Ishikawa (cell line): Measurements from ENCODE around the gene ARHGEF1.

ENCODE experiments used
- CEBPB ChIP-seq: IDR thresholded peaks from 2 replicates; pipeline ENCODE4 v1.6.1; 2012
- CREB1 ChIP-seq: IDR thresholded peaks from 2 replicates; pipeline ENCODE4 v1.6.1; 2012; ENCODE audit warnings: low read depth
- EGR1 ChIP-seq: IDR thresholded peaks from 2 replicates; pipeline ENCODE4 v1.6.1; 2012
- EP300 ChIP-seq: IDR thresholded peaks from 2 replicates; pipeline ENCODE4 v1.6.1; 2012; ENCODE audit warnings: borderline replicate concordance
- FOXM1 ChIP-seq: IDR thresholded peaks from 2 replicates; pipeline ENCODE4 v1.6.1; 2012; ENCODE audit warnings: low read depth, borderline replicate concordance
- NFIC ChIP-seq: IDR thresholded peaks from 2 replicates; pipeline ENCODE4 v1.6.1; 2012
- RAD21 ChIP-seq: IDR thresholded peaks from 2 replicates; pipeline ENCODE4 v1.6.1; 2012; ENCODE audit warnings: low read depth
- REST ChIP-seq: IDR thresholded peaks from 2 replicates; pipeline ENCODE4 v1.6.1; 2012; ENCODE audit warnings: low read depth, mild to moderate bottlenecking
- TAF1 ChIP-seq: IDR thresholded peaks from 2 replicates; pipeline ENCODE4 v1.6.1; 2012; ENCODE audit warnings: low read depth, mild to moderate bottlenecking
- TCF12 ChIP-seq: IDR thresholded peaks from 2 replicates; pipeline ENCODE4 v1.6.1; 2012; ENCODE audit warnings: low read depth
- TEAD4 ChIP-seq: IDR thresholded peaks from 2 replicates; pipeline ENCODE4 v1.6.1; 2012
- YY1 ChIP-seq: IDR thresholded peaks from 2 replicates; pipeline ENCODE4 v1.6.1; 2012; ENCODE audit warnings: low read depth
- ZBTB7A ChIP-seq: IDR thresholded peaks from 2 replicates; pipeline ENCODE4 v1.6.1; 2012; ENCODE audit warnings: low read depth
- TF ChIP-seq, protein P1 (sequence below): IDR thresholded peaks from 2 replicates; pipeline ENCODE4 v1.6.1; 2012
- TF ChIP-seq, protein P2 (sequence below): IDR thresholded peaks from 2 replicates; pipeline ENCODE4 v1.6.1; 2012

Gene ARHGEF1

DNA sequence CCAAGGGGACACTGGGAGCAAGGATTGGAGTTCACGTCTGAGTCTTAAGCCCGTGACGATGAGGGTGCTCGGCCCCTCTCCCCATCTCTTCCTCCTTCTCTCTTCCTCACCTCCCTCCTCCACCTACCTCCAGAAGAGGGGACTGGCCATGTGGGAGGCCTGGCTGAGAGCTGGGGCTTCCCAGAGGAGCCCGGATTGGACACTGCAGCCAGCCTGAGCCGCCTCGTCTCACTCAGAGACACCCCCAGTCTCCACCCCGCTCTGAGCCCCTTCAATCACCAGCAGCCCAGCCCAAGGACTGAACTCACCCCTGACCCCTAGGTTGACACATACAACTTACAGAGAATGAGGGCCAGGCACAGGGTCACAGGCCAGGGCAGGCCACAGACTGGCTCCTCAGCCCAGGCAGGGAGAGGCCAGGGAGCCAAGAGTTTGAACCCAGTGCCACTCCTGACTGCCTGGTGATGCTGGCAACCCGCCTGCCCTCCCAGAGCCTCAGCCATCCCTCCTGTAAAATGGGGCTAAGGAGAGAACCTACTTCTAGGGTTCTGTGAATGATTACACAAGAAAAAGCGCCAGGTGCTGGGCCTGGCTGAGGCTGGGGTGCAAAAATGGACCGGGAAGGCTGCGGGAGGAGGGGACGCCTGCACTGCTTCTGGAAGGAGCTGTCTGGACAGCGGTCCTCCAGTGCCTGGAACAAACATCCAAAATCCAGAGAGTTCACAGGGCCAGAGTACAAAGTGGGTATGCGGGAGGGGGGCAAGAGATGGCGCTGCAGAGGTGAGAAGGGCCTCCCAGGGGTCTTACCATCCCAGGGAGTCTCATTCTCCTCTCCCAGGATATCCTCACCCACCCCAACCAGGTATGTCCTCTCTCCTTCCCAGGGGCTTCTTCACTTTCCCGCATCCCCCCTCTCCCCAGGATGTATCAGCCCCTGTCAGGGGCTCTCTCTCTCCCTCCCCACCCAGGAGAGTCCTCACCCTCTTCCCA is 4.8 kb upstream of the ARHGEF1 start:
- TF ChIP-seq EP300, result no peak
- TF ChIP-seq REST, result no peak
- TF ChIP-seq YY1, result no peak
- TF ChIP-seq FOXM1, result no peak
- TF ChIP-seq ZBTB7A, result no peak
- no peak for TF ChIP-seq CREB1
- no peak for TF ChIP-seq CEBPB
- no peak for TF ChIP-seq EGR1
- no peak for TF ChIP-seq RAD21

GRCh38 chr19:41879080-41879479 is 3.9 kb upstream of the ARHGEF1 start:
- TF ChIP-seq FOXM1 (no peak), REST (no peak), ZBTB7A (0 out of 2 replicates have a peak, but pooled peaks have one; percentile 19), NFIC (no peak), RAD21 (no peak)
- TF ChIP-seq, protein P1, sequence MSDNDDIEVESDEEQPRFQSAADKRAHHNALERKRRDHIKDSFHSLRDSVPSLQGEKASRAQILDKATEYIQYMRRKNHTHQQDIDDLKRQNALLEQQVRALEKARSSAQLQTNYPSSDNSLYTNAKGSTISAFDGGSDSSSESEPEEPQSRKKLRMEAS, result no peak

DNA sequence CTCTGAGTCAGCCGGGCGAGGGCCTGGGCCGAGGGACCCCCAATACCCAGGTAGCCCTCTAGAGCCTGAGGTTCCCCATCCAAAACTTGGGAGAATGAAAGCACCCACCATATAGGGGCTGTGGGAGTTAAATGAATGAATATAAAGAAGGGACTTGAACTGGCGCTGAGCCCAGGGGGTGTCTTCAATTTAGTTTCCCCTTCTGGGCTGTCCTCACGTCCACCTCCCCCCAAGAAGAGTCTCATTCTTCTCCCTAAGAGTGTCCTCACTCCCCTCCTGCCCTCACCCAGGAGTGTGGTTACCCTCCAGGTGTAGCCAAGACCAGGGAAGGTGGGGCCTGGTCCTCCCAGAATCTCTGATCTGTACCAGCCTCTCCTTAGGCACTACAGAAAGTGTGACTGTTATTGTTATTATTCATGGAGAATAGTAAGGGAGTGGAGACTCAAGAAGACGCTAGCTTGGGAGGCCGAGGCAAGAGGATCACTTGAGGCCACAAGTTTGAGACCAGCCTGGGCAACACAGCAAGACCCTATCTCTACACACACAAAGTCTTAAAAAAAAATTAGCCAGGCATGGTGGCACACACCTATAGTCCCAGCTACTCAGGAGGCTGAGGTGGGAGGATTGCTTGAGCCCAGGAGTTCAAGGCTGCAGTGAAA is 3.2 kb upstream of the ARHGEF1 start:
- no peak for TF ChIP-seq EGR1
- 0 out of 2 replicates have a peak, but pooled peaks have one; percentile 12 for TF ChIP-seq ZBTB7A
- TF ChIP-seq, protein P1, result no peak
- no peak for TF ChIP-seq YY1
- no peak for TF ChIP-seq CEBPB
- no peak for TF ChIP-seq EP300
- no peak for TF ChIP-seq RAD21

- TF ChIP-seq EGR1, result no peak
- no peak for TF ChIP-seq RAD21
- TF ChIP-seq CEBPB, result no peak
- no peak for TF ChIP-seq NFIC
- TF ChIP-seq, protein P1, result no peak
- no peak for TF ChIP-seq TCF12
Observed at GRCh38 chr19:41880329-41880708, 2.7 kb upstream of the ARHGEF1 start.

DNA sequence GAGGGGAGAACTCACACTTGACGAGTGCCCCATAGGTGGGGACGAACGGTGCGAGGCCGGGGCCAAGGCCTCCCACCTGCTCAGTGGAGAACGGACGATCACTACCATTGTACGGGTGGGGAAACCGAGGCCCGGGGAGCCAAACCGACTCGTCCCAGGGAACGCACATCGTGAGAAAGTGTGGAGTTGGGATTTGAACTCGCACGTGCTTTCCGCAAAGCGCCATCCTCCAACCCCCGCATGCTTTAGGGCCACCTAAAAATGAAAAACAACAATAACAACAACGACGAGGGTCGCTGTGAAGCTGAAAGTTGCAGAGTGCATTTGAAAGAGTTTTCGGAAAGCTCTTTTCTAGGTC is 458 bp downstream of the ARHGEF1 start:
- TF ChIP-seq FOXM1, result no peak
- TF ChIP-seq, protein P1, result peak; percentile 76

DNA sequence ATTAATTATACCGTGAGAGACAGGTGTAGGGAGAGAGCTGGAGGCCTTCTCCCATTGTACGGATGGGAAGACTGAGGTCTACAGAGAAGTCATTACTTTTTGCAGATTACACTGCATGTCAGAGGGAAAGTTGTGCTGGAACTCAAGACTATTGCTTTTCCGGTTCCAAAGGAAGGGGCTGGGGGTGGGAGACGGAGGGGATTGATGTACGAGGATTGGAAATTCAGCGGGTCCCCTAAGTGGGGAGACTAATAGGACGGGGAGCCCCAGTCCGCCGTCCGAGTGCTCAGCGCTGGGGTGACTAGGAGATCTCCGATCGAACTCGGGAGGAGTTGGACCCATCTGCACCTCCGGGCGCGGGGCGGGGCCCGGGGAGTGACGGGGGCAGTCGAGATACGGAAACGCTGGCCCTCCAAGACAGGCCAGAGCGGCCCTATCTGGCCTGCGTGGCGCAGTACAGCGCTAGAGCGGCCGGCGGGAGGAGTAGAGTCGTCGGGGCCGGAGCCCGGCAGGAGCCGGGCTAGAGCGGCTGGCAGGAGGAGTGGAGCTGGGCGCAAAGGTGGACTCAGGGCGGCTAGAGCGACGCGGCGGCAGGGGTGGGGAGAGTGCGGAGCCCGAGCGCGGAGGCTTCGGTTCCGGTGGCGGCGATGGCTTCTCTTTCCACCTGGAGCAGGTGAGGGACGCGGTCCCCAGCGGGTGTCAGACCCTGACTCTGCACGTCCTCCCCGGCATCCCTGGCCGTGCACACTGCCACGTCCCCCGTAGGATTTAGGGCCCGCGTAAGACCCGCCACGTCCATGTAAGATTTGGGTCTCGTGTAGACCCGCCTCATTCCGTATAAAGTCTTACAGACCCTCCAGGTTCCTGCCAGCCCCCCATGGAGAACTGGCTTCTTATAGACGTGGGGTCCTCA is 1.1 kb downstream of the ARHGEF1 start:
- peak; percentile 55; the same call in 1 of the 2 replicates for TF ChIP-seq TCF12
- peak; percentile 33; the same call in 1 of the 2 replicates for TF ChIP-seq FOXM1
- TF ChIP-seq YY1, result peak; percentile 78
- TF ChIP-seq, protein P2, sequence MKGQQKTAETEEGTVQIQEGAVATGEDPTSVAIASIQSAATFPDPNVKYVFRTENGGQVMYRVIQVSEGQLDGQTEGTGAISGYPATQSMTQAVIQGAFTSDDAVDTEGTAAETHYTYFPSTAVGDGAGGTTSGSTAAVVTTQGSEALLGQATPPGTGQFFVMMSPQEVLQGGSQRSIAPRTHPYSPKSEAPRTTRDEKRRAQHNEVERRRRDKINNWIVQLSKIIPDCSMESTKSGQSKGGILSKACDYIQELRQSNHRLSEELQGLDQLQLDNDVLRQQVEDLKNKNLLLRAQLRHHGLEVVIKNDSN, result 0 out of 2 replicates have a peak, but pooled peaks have one; percentile 1
- TF ChIP-seq TAF1, result no peak; the same call in 1 of the 2 replicates
- no peak for TF ChIP-seq EGR1
- no peak for TF ChIP-seq ZBTB7A
- TF ChIP-seq CEBPB, result no peak
- no peak for TF ChIP-seq EP300
- TF ChIP-seq TEAD4, result no peak
- TF ChIP-seq, protein P1, result peak; percentile 35
- no peak for TF ChIP-seq REST
- TF ChIP-seq CREB1, result no peak
- no peak for TF ChIP-seq NFIC
- TF ChIP-seq RAD21, result no peak
